Thyroid gland (tissue), 4 donors: ENCODE results near the gene MRPL38. TPM values are rescaled to one million over a fixed set of nuclear protein-coding genes. Genes with fewer than 3 reads are reported as not detected.
A peak's percentile ranks its signal among the peaks of the same experiment; 100 is the strongest.

Experiments used
- DNase-seq, 2 donors: peaks; one replicate each; pipeline ENCODE4 v3.0.0-alpha.2; 2019
- H3K27ac ChIP-seq, 3 donors: fragments of 200-600 bp; sonication (generic); 1 replicate in 2 of 3; 2 replicates in 1 of 3; pipeline ENCODE4 v1.5.1; 2016 to 2019; ENCODE audit warnings: mild to moderate bottlenecking in 1 of 3, moderate library complexity in 1 of 3
- H3K27me3 ChIP-seq: fragments of 200-600 bp; sonication (generic); one replicate; pipeline ENCODE4 v1.5.1; 2019
- H3K36me3 ChIP-seq, 2 donors: fragments of 200-600 bp; sonication (generic); one replicate each; pipeline ENCODE4 v1.5.1; 2016 to 2019
- H3K4me1 ChIP-seq, 2 donors: fragments of 200-600 bp; sonication (generic); one replicate each; pipeline ENCODE4 v1.5.1; 2017 to 2019
- H3K4me3 ChIP-seq, 3 donors: fragments of 200-600 bp; sonication (generic); replicated peaks in 1 of 3; 1 replicate in 2 of 3; 2 replicates in 1 of 3; pipeline ENCODE4 v1.5.1; 2016; ENCODE audit warnings: mild to moderate bottlenecking in 1 of 3
- H3K9me3 ChIP-seq: fragments of 200-600 bp; sonication (generic); one replicate; pipeline ENCODE4 v1.5.1; 2017
- POLR2A ChIP-seq, 2 donors: fragments of 450-650 bp; IDR thresholded peaks; one replicate each; pipeline ENCODE4 v1.6.1; 2017; ENCODE audit warnings: antibody characterized with exemption in 2 of 2, mild to moderate bottlenecking in 2 of 2, moderate library complexity in 1 of 2
- WGBS, 2 donors: methylation state at CpG; one replicate each; pipeline ENCODE4 v1.1.5; 2017; 5-methylcytosine and 5-hydroxymethylcytosine counted together
- intact Hi-C: fragments of 100-400 bp; cut with DNase I; formaldehyde crosslinking; loops from one replicate; pipeline ENCODE4 v1.15.1; 2023
- total RNA-seq, 4 donors: library from RNA; depleted of rRNA; stranded (reverse); fragments of >200 nt; gene quantifications; one replicate each; pipeline ENCODE4 v1.2.3, GENCODE V29; 2016
- TF ChIP-seq, protein P1 (sequence below), 6 experiments: fragments of 200-600 bp in 3 of 6; fragments of 450-650 bp in 3 of 6; sonication (generic) in 3 of 6; IDR thresholded peaks; one replicate each; pipeline ENCODE4 v1.5.1; 2016 to 2019; ENCODE audit warnings: antibody characterized with exemption in 6 of 6, mild to moderate bottlenecking in 2 of 6, inconsistent platforms in 1 of 6, moderate library complexity in 1 of 6

Gene MRPL38
- total RNA-seq, 4 donors from 2014 or later, result 34.8 to 60.6 (median 50.3) TPM

DNA sequence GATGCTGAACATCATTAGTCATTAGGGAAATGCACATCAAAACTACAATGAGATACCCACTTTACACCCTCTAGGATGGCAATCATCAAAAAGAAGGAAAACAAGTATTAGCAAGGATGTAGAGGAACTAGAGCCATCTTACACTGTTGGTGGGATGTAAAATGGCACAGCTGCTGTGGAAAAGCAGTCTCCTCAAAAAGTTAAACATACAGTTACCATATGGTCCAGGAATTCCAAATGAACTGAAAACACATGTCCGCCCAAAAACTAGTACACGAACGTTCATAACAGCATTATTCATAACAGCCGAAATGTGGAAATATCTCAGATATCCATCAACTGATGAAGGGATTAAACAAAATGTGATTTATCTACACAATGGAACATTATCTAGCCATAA is 29.1 kb upstream of the MRPL38 start:
- Histone ChIP-seq H3K4me1 (peaks cover 0 to 18% of the 10 kb centered on the region in 2 donors), H3K4me3 (no peak overlapping the region), H3K27me3 (no peaks in the 10 kb centered on the region), H3K27ac (no peak overlapping the region), H3K9me3 (no peaks in the 10 kb centered on the region), H3K36me3 (no peaks in the 10 kb centered on the region)
- WGBS, 2 donors, result 89 to 90% methylated on average over 4 of the region's 4 CpGs
- intact Hi-C loops, result no loop called here
- no peak for TF ChIP-seq POLR2A (IDR thresholded peaks at IDR 0.05)
- TF ChIP-seq, protein P1, sequence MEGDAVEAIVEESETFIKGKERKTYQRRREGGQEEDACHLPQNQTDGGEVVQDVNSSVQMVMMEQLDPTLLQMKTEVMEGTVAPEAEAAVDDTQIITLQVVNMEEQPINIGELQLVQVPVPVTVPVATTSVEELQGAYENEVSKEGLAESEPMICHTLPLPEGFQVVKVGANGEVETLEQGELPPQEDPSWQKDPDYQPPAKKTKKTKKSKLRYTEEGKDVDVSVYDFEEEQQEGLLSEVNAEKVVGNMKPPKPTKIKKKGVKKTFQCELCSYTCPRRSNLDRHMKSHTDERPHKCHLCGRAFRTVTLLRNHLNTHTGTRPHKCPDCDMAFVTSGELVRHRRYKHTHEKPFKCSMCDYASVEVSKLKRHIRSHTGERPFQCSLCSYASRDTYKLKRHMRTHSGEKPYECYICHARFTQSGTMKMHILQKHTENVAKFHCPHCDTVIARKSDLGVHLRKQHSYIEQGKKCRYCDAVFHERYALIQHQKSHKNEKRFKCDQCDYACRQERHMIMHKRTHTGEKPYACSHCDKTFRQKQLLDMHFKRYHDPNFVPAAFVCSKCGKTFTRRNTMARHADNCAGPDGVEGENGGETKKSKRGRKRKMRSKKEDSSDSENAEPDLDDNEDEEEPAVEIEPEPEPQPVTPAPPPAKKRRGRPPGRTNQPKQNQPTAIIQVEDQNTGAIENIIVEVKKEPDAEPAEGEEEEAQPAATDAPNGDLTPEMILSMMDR (IDR thresholded peaks at IDR 0.05), result no peak
- no peak for DNase-seq

DNA sequence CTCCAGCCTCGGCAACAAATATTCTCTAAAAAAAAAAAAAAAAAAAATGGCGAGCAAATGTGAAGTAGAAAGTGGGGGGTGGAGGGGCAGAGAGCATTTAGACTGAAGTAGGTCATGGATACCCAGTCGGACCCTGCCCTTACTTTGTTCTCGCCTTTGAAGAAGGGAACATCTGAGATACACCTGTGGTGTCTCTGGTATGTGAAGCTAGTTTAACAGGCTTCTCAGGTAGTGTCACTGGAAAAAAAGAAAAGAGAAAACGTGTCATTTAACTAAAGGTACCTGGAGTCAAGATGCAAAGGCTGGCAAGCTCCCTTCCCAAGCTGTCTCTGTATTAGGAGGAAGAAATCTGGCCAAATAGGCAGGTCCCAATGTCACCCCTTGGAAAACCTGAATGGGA is 28.2 kb upstream of the MRPL38 start:
- Histone ChIP-seq H3K27me3 (no peaks in the 10 kb centered on the region), H3K9me3 (no peaks in the 10 kb centered on the region), H3K4me3 (no peak overlapping the region), H3K27ac (no peak overlapping the region), H3K4me1 (peaks cover 0 to 18% of the 10 kb centered on the region in 2 donors), H3K36me3 (no peaks in the 10 kb centered on the region)
- 82 to 84% methylated on average over 5 of the region's 5 CpGs for WGBS, 2 donors
- intact Hi-C loops, result no loop called here
- TF ChIP-seq, protein P1 (IDR thresholded peaks at IDR 0.05), result no peak
- TF ChIP-seq POLR2A (IDR thresholded peaks at IDR 0.05), result no peak
- no peak for DNase-seq

DNA sequence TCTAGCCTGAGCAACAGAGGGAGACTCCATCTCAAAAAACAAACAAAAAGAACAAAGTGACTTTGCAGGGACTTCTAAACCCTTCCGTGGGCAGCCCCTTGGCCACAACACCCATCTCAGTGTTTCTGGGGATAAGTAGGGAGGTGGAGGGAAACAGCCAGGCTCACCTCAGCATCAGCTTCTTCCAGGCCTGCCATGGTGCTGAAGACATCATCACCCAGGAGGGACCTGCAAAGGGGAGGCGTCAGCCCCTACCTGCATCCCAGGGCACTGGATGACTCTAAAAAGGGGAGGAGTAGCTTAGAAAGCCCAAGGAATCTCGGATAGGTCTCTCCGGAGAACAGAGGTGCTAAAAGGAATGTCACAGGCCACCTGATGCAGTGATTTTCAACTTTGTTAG is 26.4 kb upstream of the MRPL38 start:
- 76 to 77% methylated on average over 4 of the region's 4 CpGs for WGBS, 2 donors
- intact Hi-C loops, result no loop called here

DNA sequence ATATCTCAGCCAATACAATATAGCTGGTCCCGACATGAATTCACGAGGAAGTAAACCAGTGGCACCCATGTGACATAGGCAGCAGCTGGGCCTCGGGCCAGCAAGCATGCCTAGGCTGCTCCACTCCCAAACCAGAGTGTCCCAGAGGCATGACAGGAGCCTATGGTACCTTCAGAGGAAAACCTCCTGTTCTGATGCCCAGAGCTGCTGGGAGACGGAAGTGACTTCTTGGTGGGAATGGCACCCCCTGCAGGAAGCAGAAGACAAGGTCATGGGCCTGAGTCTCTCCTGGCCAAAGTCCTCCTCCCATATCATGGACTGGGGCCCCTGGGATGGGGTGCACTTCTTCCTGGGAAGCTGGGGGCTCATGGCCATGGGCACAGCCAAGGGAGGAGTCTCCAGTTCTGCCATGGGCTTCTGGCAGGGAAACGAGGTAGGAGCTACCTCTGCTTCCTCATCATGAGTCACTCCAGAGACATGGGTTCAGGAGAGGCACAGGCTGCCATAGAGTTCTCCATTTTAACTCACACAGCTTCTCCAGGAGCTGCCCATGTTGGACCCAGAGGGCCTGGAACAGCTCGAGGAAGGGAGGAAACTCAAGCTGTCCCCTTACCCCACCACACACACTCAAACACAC is 22.7 kb upstream of the MRPL38 start:
- intact Hi-C loops, result no loop called here
- no peak for DNase-seq
- H3K36me3 ChIP-seq, result no peaks in the 10 kb centered on the region
- no peak overlapping the region for H3K4me3 ChIP-seq
- no peaks in the 10 kb centered on the region for H3K27me3 ChIP-seq
- WGBS, 2 donors, result 70 to 79% methylated on average over 3 to 6 of the region's 6 CpGs
- H3K9me3 ChIP-seq, result no peaks in the 10 kb centered on the region
- H3K4me1 ChIP-seq, result peaks cover 19 to 34% of the 10 kb centered on the region in 2 donors
- TF ChIP-seq POLR2A (IDR thresholded peaks at IDR 0.05), result no peak
- TF ChIP-seq, protein P1 (IDR thresholded peaks at IDR 0.05), result peak in 3 of 6 experiments; percentile 6 to 21 (median 11)
- H3K27ac ChIP-seq, result no peak overlapping the region

More for the DNA sequence above, 26.4 kb upstream of the MRPL38 start:
- TF ChIP-seq, protein P1 (IDR thresholded peaks at IDR 0.05), result no peak
- no peak for TF ChIP-seq POLR2A (IDR thresholded peaks at IDR 0.05)
- peaks cover 0 to 18% of the 10 kb centered on the region in 2 donors for H3K4me1 ChIP-seq
- no peaks in the 10 kb centered on the region for H3K9me3 ChIP-seq
- H3K27me3 ChIP-seq, result no peaks in the 10 kb centered on the region
- H3K27ac ChIP-seq, result peak overlapping the region in 1 of 3 donors; percentile 45
- H3K36me3 ChIP-seq, result no peaks in the 10 kb centered on the region
- no peak overlapping the region for H3K4me3 ChIP-seq
- no peak for DNase-seq

DNA sequence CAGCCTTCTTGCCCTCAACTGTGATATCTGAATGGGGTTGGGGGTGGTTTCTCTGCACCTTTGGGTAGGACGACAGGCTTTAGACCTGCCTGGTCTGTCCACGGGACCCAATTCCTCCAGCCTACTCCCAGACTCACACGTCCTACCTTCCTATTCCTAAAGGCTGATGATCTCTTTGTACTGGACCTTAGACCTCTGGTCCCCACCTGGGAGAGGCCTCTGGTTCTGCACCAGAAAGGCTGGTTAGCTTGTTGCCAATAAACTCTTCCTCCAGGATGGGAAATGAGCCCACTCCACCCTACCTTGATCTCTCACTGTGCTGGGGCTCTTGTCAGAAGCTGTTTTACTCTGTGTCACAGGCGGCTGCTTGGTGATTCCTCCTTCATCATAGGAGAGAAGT is 21.8 kb upstream of the MRPL38 start:
- TF ChIP-seq POLR2A (IDR thresholded peaks at IDR 0.05), result no peak
- TF ChIP-seq, protein P1 (IDR thresholded peaks at IDR 0.05), result no peak
- DNase-seq, result no peak
- no peaks in the 10 kb centered on the region for H3K27me3 ChIP-seq
- no peaks in the 10 kb centered on the region for H3K36me3 ChIP-seq
- whole genome bisulfite sequencing, 2 donors, result 91 to 95% methylated on average over 4 of the region's 4 CpGs
- no peak overlapping the region for H3K27ac ChIP-seq
- intact Hi-C loops, result no loop called here
- H3K4me1 ChIP-seq, result peaks cover 25 to 44% of the 10 kb centered on the region in 2 donors
- no peaks in the 10 kb centered on the region for H3K9me3 ChIP-seq
- no peak overlapping the region for H3K4me3 ChIP-seq
